Panc1 (cell line): ENCODE data around the gene THAP12.

Source experiments
- CTCF ChIP-seq: fragments of 450-650 bp; IDR thresholded peaks from 2 replicates; pipeline ENCODE4 v1.5.1; 2017; ENCODE audit warnings: mild to moderate bottlenecking
- TF ChIP-seq, protein P1 (sequence below), 2 experiments: IDR thresholded peaks; 2 replicates each; pipeline ENCODE4 v1.6.1; 2011 to 2012; ENCODE audit warnings: low read depth in 2 of 2, control low read depth in 1 of 2, low read length in 1 of 2, mild to moderate bottlenecking in 1 of 2, moderate library complexity in 1 of 2; ENCODE audit not compliant: insufficient read depth in 1 of 2

DNA sequence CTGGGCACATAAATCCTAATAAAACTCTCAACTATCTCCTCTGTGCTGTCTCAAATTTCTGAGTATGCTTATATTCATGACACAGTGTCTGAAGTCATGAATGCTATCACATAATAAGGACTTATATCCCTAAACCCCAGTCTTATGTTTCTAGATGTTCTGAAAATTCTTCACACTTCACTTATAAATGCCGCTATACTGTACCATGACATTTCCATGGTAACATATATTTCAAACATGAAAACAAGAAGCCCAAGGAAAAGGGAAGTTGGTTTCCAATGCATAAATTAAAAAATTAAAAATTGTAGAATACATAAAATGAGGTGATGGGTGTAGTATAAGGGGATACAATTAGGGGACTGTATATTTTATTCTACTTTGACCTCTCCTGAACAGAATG, 11.9 kb upstream of the THAP12 start:
- TF ChIP-seq CTCF: no peak
- TF ChIP-seq, protein P1, sequence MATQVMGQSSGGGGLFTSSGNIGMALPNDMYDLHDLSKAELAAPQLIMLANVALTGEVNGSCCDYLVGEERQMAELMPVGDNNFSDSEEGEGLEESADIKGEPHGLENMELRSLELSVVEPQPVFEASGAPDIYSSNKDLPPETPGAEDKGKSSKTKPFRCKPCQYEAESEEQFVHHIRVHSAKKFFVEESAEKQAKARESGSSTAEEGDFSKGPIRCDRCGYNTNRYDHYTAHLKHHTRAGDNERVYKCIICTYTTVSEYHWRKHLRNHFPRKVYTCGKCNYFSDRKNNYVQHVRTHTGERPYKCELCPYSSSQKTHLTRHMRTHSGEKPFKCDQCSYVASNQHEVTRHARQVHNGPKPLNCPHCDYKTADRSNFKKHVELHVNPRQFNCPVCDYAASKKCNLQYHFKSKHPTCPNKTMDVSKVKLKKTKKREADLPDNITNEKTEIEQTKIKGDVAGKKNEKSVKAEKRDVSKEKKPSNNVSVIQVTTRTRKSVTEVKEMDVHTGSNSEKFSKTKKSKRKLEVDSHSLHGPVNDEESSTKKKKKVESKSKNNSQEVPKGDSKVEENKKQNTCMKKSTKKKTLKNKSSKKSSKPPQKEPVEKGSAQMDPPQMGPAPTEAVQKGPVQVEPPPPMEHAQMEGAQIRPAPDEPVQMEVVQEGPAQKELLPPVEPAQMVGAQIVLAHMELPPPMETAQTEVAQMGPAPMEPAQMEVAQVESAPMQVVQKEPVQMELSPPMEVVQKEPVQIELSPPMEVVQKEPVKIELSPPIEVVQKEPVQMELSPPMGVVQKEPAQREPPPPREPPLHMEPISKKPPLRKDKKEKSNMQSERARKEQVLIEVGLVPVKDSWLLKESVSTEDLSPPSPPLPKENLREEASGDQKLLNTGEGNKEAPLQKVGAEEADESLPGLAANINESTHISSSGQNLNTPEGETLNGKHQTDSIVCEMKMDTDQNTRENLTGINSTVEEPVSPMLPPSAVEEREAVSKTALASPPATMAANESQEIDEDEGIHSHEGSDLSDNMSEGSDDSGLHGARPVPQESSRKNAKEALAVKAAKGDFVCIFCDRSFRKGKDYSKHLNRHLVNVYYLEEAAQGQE (IDR thresholded peaks at IDR 0.05; ENCODE audit: insufficient read depth in 1 of 2, low read depth in 2 of 2, low read length in 1 of 2): no peak
